K562 (cell line): ENCODE measurements around the gene PRIM1. TPM values are rescaled to one million over a fixed set of nuclear protein-coding genes. Genes with fewer than 3 reads are reported as not detected.

ENCODE experiments used
- ATAC-seq: fragments of 200-7000 bp; cut with Tn5 transposase; 3 replicates; pipeline ENCODE4 v1.9.1; 2020; ENCODE audit warnings: moderate library complexity
- BruUV-seq: library from RNA; stranded (reverse); fragments of 400-500 nt; replicated peaks from 2 replicates; lab custom pipeline; 2021; lab: Mats Ljungman, UMichigan
- CTCF ChIA-PET: fragments of 300-600 bp; formaldehyde crosslinking; extraction: SDS; loops from one replicate; lab custom pipeline; 2021; ENCODE audit warnings: low intra/inter-chr PET ratio; lab: Yijun Ruan, JAX
- POLR2A ChIA-PET: fragments of 300-600, 350-650 bp; sonication (Branson Sonifier 250); formaldehyde crosslinking; extraction: SDS; loops from one replicate; lab custom pipeline; 2021; ENCODE audit warnings: antibody characterized with exemption, inconsistent platforms; lab: Yijun Ruan, JAX
- DNase-seq, 4 experiments: peaks; one replicate each; pipeline versions ENCODE4 v3.0.0 to v3.0.0-alpha.2; 2011 to 2018; ENCODE audit warnings: low spot score in 3 of 4, mixed read lengths in 3 of 4; ENCODE audit errors: extremely low read depth in 1 of 4
- FAIRE-seq: peaks from 2 replicates; lab custom pipeline; 2011; peaks lifted over from hg19 to GRCh38; lab: Jason Lieb, UNC
- H2AFZ ChIP-seq: 2 replicates; pipeline ENCODE4 v1.6.0; 2011; ENCODE audit warnings: low read depth, low read length, control low read depth, inconsistent platforms
- H3K27ac ChIP-seq: fragments of 200-600 bp; 3 replicates; pipeline ENCODE4 v1.8.0; 2011; ENCODE audit warnings: low read depth, mild to moderate bottlenecking, control low read depth, inconsistent platforms, low read length, moderate library complexity, mixed read lengths; ENCODE audit errors: extremely low read depth
- H3K27me3 ChIP-seq, 2 experiments: fragments of 300-600 bp in 1 of 2; 2 replicates in 1 of 2; 3 replicates in 1 of 2; pipeline versions ENCODE4 v1.6.0 to v1.8.0; 2011; ENCODE audit warnings: inconsistent platforms in 2 of 2, low read length in 2 of 2, mild to moderate bottlenecking in 1 of 2, mixed read lengths in 1 of 2, moderate library complexity in 1 of 2; ENCODE audit not compliant: control insufficient read depth in 2 of 2, insufficient read depth in 2 of 2
- H3K36me3 ChIP-seq: fragments of 300-600 bp; 3 replicates; pipeline ENCODE4 v1.8.0; 2011; ENCODE audit warnings: mild to moderate bottlenecking, low read length, inconsistent platforms; ENCODE audit not compliant: control insufficient read depth, insufficient read depth
- H3K4me1 ChIP-seq, 2 experiments: fragments of 200-600 bp in 1 of 2; replicated peaks in 1 of 2; 2 replicates in 1 of 2; 3 replicates in 1 of 2; pipeline versions ENCODE4 v1.5.1 to v1.8.0; 2011; ENCODE audit warnings: inconsistent platforms in 2 of 2, low read length in 2 of 2, mild to moderate bottlenecking in 1 of 2, mixed read lengths in 1 of 2, moderate library complexity in 1 of 2; ENCODE audit not compliant: control insufficient read depth in 2 of 2, insufficient read depth in 2 of 2
- H3K4me2 ChIP-seq: 2 replicates; pipeline ENCODE4 v1.6.1; 2011; ENCODE audit warnings: low read length, control low read depth, inconsistent platforms, mixed read lengths; ENCODE audit not compliant: insufficient read depth
- H3K4me3 ChIP-seq: fragments of 200-600 bp; sonication (generic), shearing (Covaris generic); 2 replicates; pipeline ENCODE4 v1.5.1; 2016; ENCODE audit warnings: control low read depth, inconsistent platforms
- H3K79me2 ChIP-seq: fragments of 200-600 bp; 3 replicates; pipeline ENCODE4 v1.8.0; 2011; ENCODE audit warnings: low read length, inconsistent platforms; ENCODE audit not compliant: control insufficient read depth, insufficient read depth
- H3K9ac ChIP-seq, 2 experiments: 2 replicates each; pipeline versions ENCODE4 v1.6.0 to v1.6.1; 2011; ENCODE audit warnings: low read depth in 2 of 2, low read length in 2 of 2, control low read depth in 1 of 2, inconsistent platforms in 1 of 2, mild to moderate bottlenecking in 1 of 2, mixed read lengths in 1 of 2; ENCODE audit not compliant: insufficient read depth in 1 of 2
- H3K9me1 ChIP-seq: one replicate; pipeline ENCODE4 v1.6.0; 2011; ENCODE audit warnings: inconsistent platforms, mild to moderate bottlenecking, low read length, moderate library complexity; ENCODE audit not compliant: control insufficient read depth, insufficient read depth
- H3K9me3 ChIP-seq: replicated peaks from 2 replicates; pipeline ENCODE4 v1.5.1; 2011; ENCODE audit warnings: low read depth, low read length, inconsistent platforms; ENCODE audit not compliant: control insufficient read depth, insufficient read depth
- H4K20me1 ChIP-seq: replicated peaks from 2 replicates; pipeline ENCODE4 v1.6.1; 2011; ENCODE audit warnings: low read length, inconsistent platforms, mixed read lengths; ENCODE audit not compliant: control insufficient read depth, insufficient read depth
- CBFA2T3 ChIP-seq: fragments of 450-650 bp; IDR thresholded peaks from 2 replicates; pipeline ENCODE4 v1.6.1; 2017
- DPF2 ChIP-seq: fragments of 450-650 bp; IDR thresholded peaks from 2 replicates; pipeline ENCODE4 v1.6.1; 2016
- REST ChIP-seq, 2 experiments: fragments of 450-650 bp; formaldehyde crosslinking in 1 of 2; IDR thresholded peaks; 2 replicates each; pipeline versions ENCODE4 v1.4.0 to v1.6.1; 2014 to 2020; ENCODE audit warnings: mild to moderate bottlenecking in 2 of 2, borderline replicate concordance in 1 of 2, low read depth in 1 of 2
- SFPQ ChIP-seq: fragments of 200-400 bp; formaldehyde crosslinking; IDR thresholded peaks from 2 replicates; pipeline ENCODE4 v1.6.1; 2017; ENCODE audit warnings: mild to moderate bottlenecking, low read depth, low read length, moderate library complexity
- ZC3H8 ChIP-seq: fragments of 450-650 bp; IDR thresholded peaks from 2 replicates; pipeline ENCODE4 v1.6.1; 2017
- ZNF740 ChIP-seq, 3 experiments: fragments of 200-800 bp in 1 of 3; sonication (Bioruptor generic) in 1 of 3; sonication (generic) in 1 of 3; formaldehyde crosslinking in 1 of 3; IDR thresholded peaks; 2 replicates each; pipeline versions ENCODE4 v1.6.1 to v1.8.0; 2016 to 2022; ENCODE audit warnings: mild to moderate bottlenecking in 2 of 3, missing compliant biosample characterization in 2 of 3, missing genetic modification characterization in 2 of 3, missing genetic modification reagents in 1 of 3
- WGBS: fragments of 100-300 bp; shearing (Covaris generic); methylation state at CpG from one replicate; pipeline ENCODE4 v1.1.6; 2016; ENCODE audit warnings: low coverage, mixed read lengths; ENCODE audit not compliant: insufficient coverage; ENCODE audit errors: missing lambda C conversion rate; 5-methylcytosine and 5-hydroxymethylcytosine counted together
- in situ Hi-C: fragments of 300-500 bp; cut with MboI; formaldehyde crosslinking; loops from 4 replicates; pipeline ENCODE4 v1.15.0; 2018; ENCODE audit warnings: inconsistent platforms, mixed read lengths
- intact Hi-C: fragments of 100-400 bp; cut with micrococcal nuclease; formaldehyde crosslinking; loops from 2 replicates; pipeline ENCODE4 v1.14.2; 2022
- polyA plus RNA-seq, 8 experiments: library from polyadenylated mRNA; depleted of rRNA in 4 of 8; stranded (reverse) in 5 of 8; unstranded in 3 of 8; fragments of >200 nt; fragmentation: Nextera tagmentation in 2 of 8; fragmentation: Illumina TruSeq in 1 of 8; extraction: Ambion mirVana in 2 of 8; extraction: Trizol in 1 of 8; gene quantifications; 2 replicates each; pipeline versions ENCODE4 v1.2.1 to v1.2.3, GENCODE V29; 2011 to 2014; ENCODE audit warnings: inconsistent platforms in 1 of 8, missing spikeins in 1 of 8
- total RNA-seq, 7 experiments: library from RNA; depleted of rRNA in 6 of 7; stranded (reverse); fragments of >200 nt in 6 of 7; fragmentation: Illumina TruSeq in 2 of 7; extraction: Trizol in 2 of 7; gene quantifications; 2 replicates each; pipeline versions ENCODE4 v1.2.1 to v1.2.3, GENCODE V29; 2011 to 2021; ENCODE audit warnings: low replicate concordance in 1 of 7
- TF ChIP-seq, protein P1 (sequence below): sonication (generic); formaldehyde crosslinking; IDR thresholded peaks from 2 replicates; pipeline ENCODE4 v1.4.0; 2020; ENCODE audit warnings: mild to moderate bottlenecking, missing genetic modification reagents

PRIM1 gene
- total and polyA plus RNA-seq, 9 of the 15 experiments (the other 6 are each of a cell fraction or from before 2014, with no cell fraction given): 67.2 to 179 (median 140) TPM

DNA sequence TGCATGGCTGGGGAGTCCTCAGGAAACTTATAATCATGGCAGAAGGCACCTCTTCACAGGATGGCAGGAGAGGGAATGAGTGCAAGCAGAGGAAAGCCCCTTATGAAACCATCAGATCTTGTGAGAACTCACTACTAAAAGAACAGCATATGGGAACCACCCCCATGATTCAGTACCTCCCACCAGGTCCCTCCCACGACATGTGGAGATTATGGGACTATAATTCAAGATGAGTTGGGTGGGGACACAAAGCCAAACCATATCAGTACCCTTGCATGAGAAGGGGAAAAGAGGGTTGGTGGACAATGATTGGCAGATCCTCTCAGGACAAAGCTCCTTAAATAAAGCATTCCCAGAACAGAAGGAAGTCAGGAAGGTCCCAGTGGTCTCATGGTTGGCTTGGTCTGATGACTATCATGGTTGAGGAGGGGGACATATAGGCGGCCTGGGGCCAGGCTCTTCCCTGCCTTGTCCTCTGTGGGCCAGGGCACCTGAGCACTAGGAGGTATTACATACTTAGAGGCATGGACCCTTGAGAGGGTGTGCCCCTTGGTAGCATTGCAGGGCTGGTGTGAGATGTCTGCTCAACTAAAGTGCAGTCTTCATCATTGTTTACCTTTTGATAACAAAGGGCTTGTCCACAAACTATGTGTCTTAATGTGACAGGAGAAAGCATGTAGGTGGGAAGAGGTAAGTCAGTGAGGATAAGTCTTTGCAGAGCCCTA is 33.2 kb upstream of the PRIM1 start:
- WGBS: 0% methylated on average over 2 of the region's 2 CpGs
- H3K27ac ChIP-seq: no peak overlapping the region
- intact Hi-C loops (no loop called here), in situ Hi-C loops (no loop called here)
- H3K79me2 ChIP-seq: no peaks in the 10 kb centered on the region
- DNase-seq (peak in 2 of 4 experiments; percentile 29 to 54), FAIRE-seq (peak; percentile 70), ATAC-seq (peak; percentile 82)
- no peaks in the 10 kb centered on the region for H3K9me1 ChIP-seq
- peak overlapping the region; percentile 59 for H3K4me2 ChIP-seq
- ChIA-PET CTCF (no interaction called here), POLR2A (no interaction called here)
- H3K4me1 ChIP-seq: peaks cover 6 to 10% of the 10 kb centered on the region in 2 experiments; a peak in 3 of 5 replicates
- no peak overlapping the region for H3K9ac ChIP-seq
- no peak overlapping the region for H2AFZ ChIP-seq
- no peaks in the 10 kb centered on the region for H3K9me3 ChIP-seq
- no peaks in the 10 kb centered on the region for H3K27me3 ChIP-seq
- H3K36me3 ChIP-seq: no peaks in the 10 kb centered on the region
- H4K20me1 ChIP-seq: no peaks in the 10 kb centered on the region
- no TSS peak for BruUV-seq
- no peak overlapping the region for H3K4me3 ChIP-seq
- TF ChIP-seq REST (IDR thresholded peaks at IDR 0.05; ENCODE audit: borderline replicate concordance) (no peak), REST (CRISPR knock-in tag; IDR thresholded peaks at IDR 0.05; ENCODE audit: low read depth) (no peak), ZC3H8 (no peak), ZNF740 (CRISPR knock-in tag; IDR thresholded peaks at IDR 0.05) (no peak), ZNF740 (tag; IDR thresholded peaks at IDR 0.05) (no peak), CBFA2T3 (peak; percentile 25; the same call in 1 of the 2 replicates), SFPQ (no peak), DPF2 (0 out of 2 replicates have a peak, but pooled peaks have one; percentile 27)
- TF ChIP-seq, protein P1, sequence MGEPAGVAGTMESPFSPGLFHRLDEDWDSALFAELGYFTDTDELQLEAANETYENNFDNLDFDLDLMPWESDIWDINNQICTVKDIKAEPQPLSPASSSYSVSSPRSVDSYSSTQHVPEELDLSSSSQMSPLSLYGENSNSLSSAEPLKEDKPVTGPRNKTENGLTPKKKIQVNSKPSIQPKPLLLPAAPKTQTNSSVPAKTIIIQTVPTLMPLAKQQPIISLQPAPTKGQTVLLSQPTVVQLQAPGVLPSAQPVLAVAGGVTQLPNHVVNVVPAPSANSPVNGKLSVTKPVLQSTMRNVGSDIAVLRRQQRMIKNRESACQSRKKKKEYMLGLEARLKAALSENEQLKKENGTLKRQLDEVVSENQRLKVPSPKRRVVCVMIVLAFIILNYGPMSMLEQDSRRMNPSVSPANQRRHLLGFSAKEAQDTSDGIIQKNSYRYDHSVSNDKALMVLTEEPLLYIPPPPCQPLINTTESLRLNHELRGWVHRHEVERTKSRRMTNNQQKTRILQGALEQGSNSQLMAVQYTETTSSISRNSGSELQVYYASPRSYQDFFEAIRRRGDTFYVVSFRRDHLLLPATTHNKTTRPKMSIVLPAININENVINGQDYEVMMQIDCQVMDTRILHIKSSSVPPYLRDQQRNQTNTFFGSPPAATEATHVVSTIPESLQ (CRISPR knock-in tag): no peak
